Esophagus squamous epithelium (tissue), 5 donors: ENCODE data around the gene NTMT1. TPM values are rescaled to one million over a fixed set of nuclear protein-coding genes. Genes with fewer than 3 reads are reported as not detected.

ENCODE experiments used
- DNase-seq: peaks from one replicate; lab custom pipeline; 2025; lab: John Stamatoyannopoulos, UW
- H3K27ac ChIP-seq, 4 donors: fragments of 200-600 bp; sonication (generic); one replicate each; pipeline ENCODE4 v1.5.1; 2016 to 2019; ENCODE audit warnings: mild to moderate bottlenecking in 1 of 4
- H3K27me3 ChIP-seq, 4 donors: fragments of 200-600 bp; sonication (generic); 1 replicate in 3 of 4; 2 replicates in 1 of 4; pipeline versions ENCODE4 v1.5.1 to v1.6.0; 2017 to 2021; ENCODE audit warnings: antibody characterized with exemption in 1 of 4
- H3K36me3 ChIP-seq, 3 donors: fragments of 200-600 bp; sonication (generic); one replicate each; pipeline ENCODE4 v1.5.1; 2016 to 2019
- H3K4me1 ChIP-seq, 3 donors: fragments of 200-600 bp; sonication (generic); one replicate each; pipeline ENCODE4 v1.5.1; 2017 to 2019
- H3K4me3 ChIP-seq, 4 donors: fragments of 200-600 bp; sonication (generic); 1 replicate in 3 of 4; 2 replicates in 1 of 4; pipeline ENCODE4 v1.5.1; 2016 to 2019; ENCODE audit warnings: mild to moderate bottlenecking in 2 of 4, moderate library complexity in 1 of 4
- H3K9me3 ChIP-seq, 3 donors: fragments of 200-600 bp; sonication (generic); one replicate each; pipeline ENCODE4 v1.5.1; 2016 to 2019
- CTCF ChIP-seq, 6 experiments: fragments of 450-650 bp in 4 of 6; fragments of 200-600 bp in 2 of 6; sonication (generic) in 2 of 6; IDR thresholded peaks; one replicate each; pipeline ENCODE4 v1.5.1; 2016 to 2019; ENCODE audit warnings: antibody characterized with exemption in 6 of 6, mild to moderate bottlenecking in 4 of 6, moderate library complexity in 4 of 6
- POLR2A ChIP-seq, 4 donors: fragments of 450-650 bp; IDR thresholded peaks; one replicate each; pipeline ENCODE4 v1.6.1; 2017; ENCODE audit warnings: antibody characterized with exemption in 4 of 4, mild to moderate bottlenecking in 4 of 4, moderate library complexity in 3 of 4
- WGBS, 2 donors: methylation state at CpG; one replicate each; pipeline ENCODE4 v1.1.5; 2018; 5-methylcytosine and 5-hydroxymethylcytosine counted together
- intact Hi-C: fragments of 100-400 bp; cut with DNase I; formaldehyde crosslinking; loops from one replicate; pipeline ENCODE4 v1.15.0; 2022
- total RNA-seq, 4 donors: library from RNA; depleted of rRNA; stranded (reverse); fragments of >200 nt; gene quantifications; one replicate each; pipeline ENCODE4 v1.1.0, GENCODE V29; 2016
- donor health status: DM: yes; HTN: yes; CAD: no.

Gene NTMT1
- total RNA-seq = 10 to 100 TPM; 14.0 to 17.6 (median 16.0) TPM

- Histone ChIP-seq H3K4me1 (peaks cover 17 to 70% (median 32%) of the 10 kb centered on the region in 3 donors), H3K27ac (peak within 1 kb of the TSS; percentile 93 to 95 (median 93)), H3K36me3 (no peaks in the 10 kb centered on the region), H3K4me3 (peak within 1 kb of the TSS; percentile 69 to 90 (median 84)), H3K27me3 (peaks cover 0 to 3% (median 0%) of the 10 kb centered on the region in 4 donors), H3K9me3 (no peaks in the 10 kb centered on the region)
- DNase-seq = peak; percentile 51
- 1% methylated on average over 18 to 20 of the region's 55 CpGs for WGBS, 2 donors
- intact Hi-C loops = no loop called here
- TF ChIP-seq CTCF (IDR thresholded peaks at IDR 0.05) = peak in 2 of 6 experiments; percentile 4 to 29
- peak in 3 of 4 donors; percentile 77 to 97 (median 94) for TF ChIP-seq POLR2A (IDR thresholded peaks at IDR 0.05)
Observed at GRCh38 chr9:129626079-129626624, at the start of gene NTMT1. TSS of gene NTMT1 (plus strand) at chr9:129626163. CDS start at chr9:129632704, 6,541 bp downstream.

- DNase-seq = no peak
- no peaks in the 10 kb centered on the region for H3K9me3 ChIP-seq
- peak overlapping the region in 2 of 4 donors; percentile 6 to 25 for H3K27ac ChIP-seq
- H3K36me3 ChIP-seq = no peaks in the 10 kb centered on the region
- H3K4me1 ChIP-seq = peaks cover 3 to 13% (median 9%) of the 10 kb centered on the region in 3 donors
- intact Hi-C loops = no loop called here
- TF ChIP-seq CTCF (IDR thresholded peaks at IDR 0.05) (no peak), POLR2A (IDR thresholded peaks at IDR 0.05) (no peak)
- no peak overlapping the region for H3K4me3 ChIP-seq
- no peaks in the 10 kb centered on the region for H3K27me3 ChIP-seq
- WGBS, 2 donors = 65 to 76% methylated on average over 12 to 16 of the region's 34 CpGs
Observed at GRCh38 chr9:129576546-129577543, 49.1 kb upstream of the NTMT1 start.

GRCh38 chr9:129579294-129579693 is 46.7 kb upstream of the NTMT1 start:
- Histone ChIP-seq H3K4me1 (peaks cover 0 to 5% (median 2%) of the 10 kb centered on the region in 3 donors), H3K4me3 (no peak overlapping the region), H3K27me3 (no peaks in the 10 kb centered on the region), H3K9me3 (no peaks in the 10 kb centered on the region), H3K36me3 (no peaks in the 10 kb centered on the region), H3K27ac (no peak overlapping the region)
- no peak for TF ChIP-seq POLR2A (IDR thresholded peaks at IDR 0.05)
- no peak for TF ChIP-seq CTCF (IDR thresholded peaks at IDR 0.05)
- 81 to 87% methylated on average over 3 of the region's 3 CpGs for WGBS, 2 donors
- DNase-seq = no peak
- intact Hi-C loops = no loop called here

- WGBS, 2 donors = 62 to 64% methylated on average over 10 to 11 of the region's 11 CpGs
- no peak for DNase-seq
- Histone ChIP-seq H3K36me3 (no peaks in the 10 kb centered on the region), H3K4me1 (peaks cover 0 to 9% (median 4%) of the 10 kb centered on the region in 3 donors), H3K27me3 (no peaks in the 10 kb centered on the region), H3K27ac (no peak overlapping the region), H3K4me3 (no peak overlapping the region), H3K9me3 (no peaks in the 10 kb centered on the region)
- TF ChIP-seq CTCF (IDR thresholded peaks at IDR 0.05) = no peak
- TF ChIP-seq POLR2A (IDR thresholded peaks at IDR 0.05) = no peak
- intact Hi-C loops = no loop called here
Observed at GRCh38 chr9:129580211-129580915, 45.6 kb upstream of the NTMT1 start.
